HepG2 (cell line): ENCODE results near the gene ZNF831. TPM values are rescaled to one million over a fixed set of nuclear protein-coding genes. Genes with fewer than 3 reads are reported as not detected.

ENCODE experiments used
- CBFB ChIP-seq: sonication (generic); formaldehyde crosslinking; IDR thresholded peaks from 2 replicates; pipeline ENCODE4 v1.4.0; 2020; ENCODE audit warnings: missing genetic modification reagents
- CENPT ChIP-seq: sonication (generic); formaldehyde crosslinking; IDR thresholded peaks from 2 replicates; pipeline ENCODE4 v1.8.0; 2022; ENCODE audit warnings: low read depth, mild to moderate bottlenecking, moderate library complexity, missing genetic modification reagents
- FOXA1 ChIP-seq, 2 experiments: fragments of 450-650 bp in 1 of 2; sonication (generic) in 1 of 2; formaldehyde crosslinking in 1 of 2; IDR thresholded peaks; 2 replicates each; pipeline versions ENCODE4 v1.4.0 to v1.6.1; 2016 to 2020; ENCODE audit warnings: missing genetic modification reagents in 1 of 2
- FOXJ3 ChIP-seq: sonication (generic); formaldehyde crosslinking; IDR thresholded peaks from 2 replicates; pipeline ENCODE4 v1.4.0; 2020; ENCODE audit warnings: missing genetic modification reagents, mild to moderate bottlenecking, borderline replicate concordance
- GZF1 ChIP-seq: sonication (generic); formaldehyde crosslinking; IDR thresholded peaks from 2 replicates; pipeline ENCODE4 v1.5.1; 2020; ENCODE audit warnings: mild to moderate bottlenecking, missing genetic modification reagents
- HBP1 ChIP-seq: IDR thresholded peaks from 2 replicates; pipeline ENCODE4 v1.6.1; 2016; ENCODE audit warnings: low read depth, control low read depth
- HDAC1 ChIP-seq: sonication (generic); formaldehyde crosslinking; IDR thresholded peaks from 2 replicates; pipeline ENCODE4 v1.5.1; 2020; ENCODE audit warnings: mild to moderate bottlenecking, missing genetic modification reagents
- ISX ChIP-seq: sonication (generic); formaldehyde crosslinking; conservative IDR thresholded peaks from 2 replicates; pipeline ENCODE4 v1.5.0; 2020; ENCODE audit warnings: missing genetic modification reagents
- KLF16 ChIP-seq, 2 experiments: sonication (generic) in 1 of 2; formaldehyde crosslinking in 1 of 2; IDR thresholded peaks; 2 replicates each; pipeline versions ENCODE4 v1.6.1 to v1.8.0; 2016 to 2023; ENCODE audit warnings: missing genetic modification reagents in 2 of 2, missing compliant biosample characterization in 1 of 2
- NFIB ChIP-seq: sonication (generic); formaldehyde crosslinking; IDR thresholded peaks from 2 replicates; pipeline ENCODE4 v1.9.0; 2021; ENCODE audit warnings: missing genetic modification reagents, mild to moderate bottlenecking, borderline replicate concordance
- NR2F6 ChIP-seq, 2 experiments: IDR thresholded peaks; 2 replicates each; pipeline ENCODE4 v1.6.1; 2016; ENCODE audit warnings: antibody characterized with exemption in 1 of 2, mild to moderate bottlenecking in 1 of 2
- NR3C1 ChIP-seq: sonication (generic); formaldehyde crosslinking; IDR thresholded peaks from 2 replicates; pipeline ENCODE4 v1.4.0; 2020; ENCODE audit warnings: missing genetic modification reagents
- PATZ1 ChIP-seq: sonication (generic); formaldehyde crosslinking; IDR thresholded peaks from 2 replicates; pipeline ENCODE4 v1.4.0; 2020; ENCODE audit warnings: missing genetic modification reagents
- RARG ChIP-seq: sonication (generic); formaldehyde crosslinking; IDR thresholded peaks from 2 replicates; pipeline ENCODE4 v1.4.0; 2020; ENCODE audit warnings: low read depth, mild to moderate bottlenecking, missing genetic modification reagents
- REXO4 ChIP-seq: sonication (generic); formaldehyde crosslinking; IDR thresholded peaks from 2 replicates; pipeline ENCODE4 v1.8.0; 2022; ENCODE audit warnings: missing genetic modification reagents, mild to moderate bottlenecking, borderline replicate concordance
- SIX1 ChIP-seq: sonication (generic); formaldehyde crosslinking; IDR thresholded peaks from 2 replicates; pipeline ENCODE4 v1.4.0; 2020; ENCODE audit warnings: missing genetic modification reagents, borderline replicate concordance
- SRY ChIP-seq: sonication (generic); formaldehyde crosslinking; IDR thresholded peaks from 2 replicates; pipeline ENCODE4 v1.8.0; 2022; ENCODE audit warnings: mild to moderate bottlenecking, missing genetic modification reagents
- THAP7 ChIP-seq: sonication (generic); formaldehyde crosslinking; IDR thresholded peaks from 2 replicates; pipeline ENCODE4 v1.8.1; 2023; ENCODE audit warnings: mild to moderate bottlenecking, missing genetic modification reagents
- U2AF2 ChIP-seq: fragments of 200-400 bp; formaldehyde crosslinking; IDR thresholded peaks from 2 replicates; pipeline ENCODE4 v1.6.1; 2017; ENCODE audit warnings: low read depth, mild to moderate bottlenecking, low read length
- ZFP62 ChIP-seq: sonication (generic); formaldehyde crosslinking; IDR thresholded peaks from 2 replicates; pipeline ENCODE4 v1.4.0; 2020; ENCODE audit warnings: missing genetic modification reagents
- ZNF317 ChIP-seq: sonication (generic); formaldehyde crosslinking; IDR thresholded peaks from 2 replicates; pipeline ENCODE4 v1.5.0; 2020; ENCODE audit warnings: mild to moderate bottlenecking, missing genetic modification reagents
- ZNF335 ChIP-seq: sonication (generic); formaldehyde crosslinking; IDR thresholded peaks from 2 replicates; pipeline ENCODE4 v1.4.0; 2020; ENCODE audit warnings: missing genetic modification reagents
- ZNF432 ChIP-seq: sonication (generic); formaldehyde crosslinking; IDR thresholded peaks from 2 replicates; pipeline ENCODE4 v1.5.0; 2020; ENCODE audit warnings: missing genetic modification reagents, mild to moderate bottlenecking, borderline replicate concordance
- ZNF605 ChIP-seq: sonication (generic); formaldehyde crosslinking; IDR thresholded peaks from 2 replicates; pipeline ENCODE4 v1.8.0; 2022; ENCODE audit warnings: mild to moderate bottlenecking, missing genetic modification reagents
- ZNF777 ChIP-seq: sonication (generic); formaldehyde crosslinking; IDR thresholded peaks from 2 replicates; pipeline ENCODE4 v1.4.0; 2020; ENCODE audit warnings: missing genetic modification reagents
- ZNF784 ChIP-seq: sonication (generic); formaldehyde crosslinking; IDR thresholded peaks from 2 replicates; pipeline ENCODE4 v1.5.1; 2020; ENCODE audit warnings: missing genetic modification reagents, mild to moderate bottlenecking, borderline replicate concordance
- polyA plus RNA-seq, 8 experiments: library from polyadenylated mRNA; depleted of rRNA in 3 of 8; stranded (reverse) in 7 of 8; unstranded in 1 of 8; fragments of >200 nt; fragmentation: Illumina TruSeq in 4 of 8; extraction: Trizol in 4 of 8; gene quantifications; 2 replicates each; pipeline versions ENCODE4 v1.2.1 to v1.2.3, GENCODE V29; 2011 to 2016; ENCODE audit warnings: low read depth in 4 of 8, missing spikeins in 1 of 8, mixed read lengths in 1 of 8; ENCODE audit not compliant: insufficient read depth in 1 of 8
- total RNA-seq, 5 experiments: library from RNA; depleted of rRNA; stranded (reverse); fragments of >200 nt; fragmentation: Illumina TruSeq; extraction: Trizol; gene quantifications; 2 replicates each; pipeline ENCODE4 v1.2.3, GENCODE V29; 2016; ENCODE audit warnings: low read depth in 1 of 5

Gene ZNF831
- total and polyA plus RNA-seq, 2 of the 13 experiments (the other 11 are each of a cell fraction or from before 2014, with no cell fraction given) = not detected

- TF ChIP-seq ZNF335 = 0 out of 2 replicates have a peak, but pooled peaks have one; percentile 41
- TF ChIP-seq REXO4 = no peak
- TF ChIP-seq GZF1 (CRISPR knock-in tag) = no peak
- TF ChIP-seq ZNF784 (CRISPR knock-in tag) = no peak
- TF ChIP-seq FOXJ3 (CRISPR knock-in tag) = no peak
- TF ChIP-seq ZNF432 (CRISPR knock-in tag) = no peak
- no peak for TF ChIP-seq SIX1 (CRISPR knock-in tag)
- TF ChIP-seq ZNF777 (CRISPR knock-in tag) = no peak
- no peak for TF ChIP-seq PATZ1 (CRISPR knock-in tag)
- TF ChIP-seq HBP1 (CRISPR knock-in tag) = no peak
- TF ChIP-seq KLF16 (CRISPR knock-in tag; IDR thresholded peaks at IDR 0.05) = 0 out of 4 replicates have a peak, but pooled peaks of 1 of the 2 experiments have one; percentile 41
- no peak for TF ChIP-seq ZNF605 (CRISPR knock-in tag)
- TF ChIP-seq ISX (CRISPR knock-in tag) = no peak
- 0 out of 2 replicates have a peak, but pooled peaks have one; percentile 37 for TF ChIP-seq THAP7 (CRISPR knock-in tag)
- TF ChIP-seq U2AF2 = no peak
- no peak for TF ChIP-seq HDAC1
- TF ChIP-seq CBFB = no peak
- no peak for TF ChIP-seq FOXA1 (IDR thresholded peaks at IDR 0.05)
- no peak for TF ChIP-seq FOXA1 (CRISPR knock-in tag; IDR thresholded peaks at IDR 0.05)
- no peak for TF ChIP-seq ZNF317 (CRISPR knock-in tag)
- TF ChIP-seq ZFP62 (CRISPR knock-in tag) = no peak
- no peak for TF ChIP-seq NR3C1 (CRISPR knock-in tag)
- no peak for TF ChIP-seq NR2F6 (IDR thresholded peaks at IDR 0.05)
- TF ChIP-seq NR2F6 (CRISPR knock-in tag; IDR thresholded peaks at IDR 0.05) = no peak
- no peak for TF ChIP-seq SRY (CRISPR knock-in tag)
- no peak for TF ChIP-seq NFIB (CRISPR knock-in tag)
- TF ChIP-seq RARG = no peak
- no peak for TF ChIP-seq CENPT (CRISPR knock-in tag)
Measured at GRCh38 chr20:59141818-59142581, 21.6 kb upstream of the ZNF831 start (continued).
